OCI-M2 (cell line): ENCODE results near the gene DTNB.

ENCODE experiments used
- DNase-seq: peaks from one replicate; lab custom pipeline; 2025; ENCODE audit not compliant: unreplicated experiment; lab: John Stamatoyannopoulos, UW

Gene DTNB

DNA sequence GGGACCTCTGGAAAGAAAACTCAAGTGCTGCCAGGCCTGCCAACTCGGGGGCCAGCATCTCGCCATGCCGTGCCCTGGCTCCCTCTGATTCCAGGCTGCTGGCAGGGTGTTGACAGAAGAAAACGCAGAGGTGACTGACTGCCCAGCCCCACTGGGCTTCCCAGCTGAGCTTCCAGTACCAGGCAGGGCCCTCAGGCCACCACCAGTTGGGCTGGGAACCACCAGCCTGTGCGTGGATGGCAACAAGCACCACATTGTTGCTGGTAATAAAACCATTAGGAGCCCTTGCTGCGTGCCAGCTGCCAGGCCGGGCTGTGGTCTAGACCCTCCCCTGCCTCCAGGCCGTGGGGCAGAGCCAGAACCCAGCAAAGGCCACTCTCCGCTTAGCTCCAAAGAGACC, 340.8 kb downstream of the DTNB start:
- no peak for DNase-seq

DNA sequence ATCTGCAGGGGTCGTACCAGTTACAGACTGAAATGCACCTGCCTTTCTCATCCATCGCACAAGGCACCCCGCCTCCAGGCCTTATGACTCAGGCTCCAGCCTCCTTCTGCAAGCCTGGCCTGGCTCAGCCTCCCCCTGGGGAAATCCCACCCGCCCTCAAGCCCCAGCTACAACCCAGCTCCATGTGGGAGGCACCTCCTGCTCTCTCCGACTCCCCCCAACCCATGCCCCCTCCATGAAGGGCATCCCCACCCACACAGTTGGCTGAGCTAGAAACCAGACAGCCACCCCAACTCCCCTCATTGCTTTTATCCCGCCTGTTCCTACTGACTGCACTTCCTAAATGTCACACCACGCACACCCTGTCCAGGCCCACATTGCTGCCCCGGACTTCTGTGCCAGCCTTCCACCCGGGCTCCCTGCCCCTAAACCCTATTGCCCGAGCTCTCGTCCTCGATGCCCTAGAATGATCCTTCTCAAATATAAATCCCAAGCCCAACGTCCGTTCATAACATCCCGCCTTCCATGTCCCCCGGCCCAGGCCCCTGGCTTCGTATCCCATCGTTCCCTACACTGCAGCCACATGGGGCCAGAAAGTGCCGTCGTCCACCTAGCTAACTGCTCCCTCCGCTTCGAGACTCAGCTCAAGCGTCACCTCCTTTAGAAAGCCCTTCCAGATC, 341.6 kb downstream of the DTNB start:
- DNase-seq: no peak

DNA sequence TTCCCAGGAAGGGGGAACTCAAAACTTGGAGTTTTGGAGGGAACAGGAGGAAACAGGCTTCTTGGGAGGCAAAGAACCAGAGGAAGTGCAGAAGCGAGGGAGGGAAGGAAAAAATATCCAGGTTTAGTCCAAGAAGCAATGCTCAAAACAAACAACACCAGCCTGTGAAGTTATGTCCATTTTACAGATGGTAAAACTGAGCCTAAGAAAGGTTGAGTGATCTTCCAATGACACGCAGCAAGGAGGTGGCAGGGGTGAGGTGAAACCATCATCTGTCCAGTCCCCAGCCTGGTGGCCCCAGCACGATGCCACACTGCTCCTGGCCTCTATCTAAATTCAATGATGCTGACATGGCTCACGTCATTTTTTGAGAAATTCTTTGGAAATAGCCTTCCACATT, 342.4 kb downstream of the DTNB start:
- no peak for DNase-seq

DNA sequence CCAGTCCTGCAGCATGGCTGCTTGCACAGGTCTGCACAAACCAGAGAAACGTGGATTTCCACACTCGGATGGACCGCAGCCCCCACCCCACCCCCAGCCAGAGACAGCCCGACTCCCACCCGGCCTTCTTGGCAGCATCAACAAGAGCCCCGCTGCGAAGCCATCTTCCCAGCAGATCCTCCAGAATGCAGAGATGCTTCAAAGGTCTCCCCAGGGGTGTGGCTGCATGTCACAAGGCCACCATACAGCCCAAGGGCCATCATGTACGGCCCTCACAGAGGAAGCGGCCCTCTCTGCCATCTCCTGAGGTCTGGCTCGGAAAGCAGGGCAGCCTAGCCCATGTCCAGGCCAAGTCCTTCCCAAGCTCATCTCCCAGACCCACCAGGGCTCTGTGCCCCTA, 343.1 kb downstream of the DTNB start:
- no peak for DNase-seq

DNA sequence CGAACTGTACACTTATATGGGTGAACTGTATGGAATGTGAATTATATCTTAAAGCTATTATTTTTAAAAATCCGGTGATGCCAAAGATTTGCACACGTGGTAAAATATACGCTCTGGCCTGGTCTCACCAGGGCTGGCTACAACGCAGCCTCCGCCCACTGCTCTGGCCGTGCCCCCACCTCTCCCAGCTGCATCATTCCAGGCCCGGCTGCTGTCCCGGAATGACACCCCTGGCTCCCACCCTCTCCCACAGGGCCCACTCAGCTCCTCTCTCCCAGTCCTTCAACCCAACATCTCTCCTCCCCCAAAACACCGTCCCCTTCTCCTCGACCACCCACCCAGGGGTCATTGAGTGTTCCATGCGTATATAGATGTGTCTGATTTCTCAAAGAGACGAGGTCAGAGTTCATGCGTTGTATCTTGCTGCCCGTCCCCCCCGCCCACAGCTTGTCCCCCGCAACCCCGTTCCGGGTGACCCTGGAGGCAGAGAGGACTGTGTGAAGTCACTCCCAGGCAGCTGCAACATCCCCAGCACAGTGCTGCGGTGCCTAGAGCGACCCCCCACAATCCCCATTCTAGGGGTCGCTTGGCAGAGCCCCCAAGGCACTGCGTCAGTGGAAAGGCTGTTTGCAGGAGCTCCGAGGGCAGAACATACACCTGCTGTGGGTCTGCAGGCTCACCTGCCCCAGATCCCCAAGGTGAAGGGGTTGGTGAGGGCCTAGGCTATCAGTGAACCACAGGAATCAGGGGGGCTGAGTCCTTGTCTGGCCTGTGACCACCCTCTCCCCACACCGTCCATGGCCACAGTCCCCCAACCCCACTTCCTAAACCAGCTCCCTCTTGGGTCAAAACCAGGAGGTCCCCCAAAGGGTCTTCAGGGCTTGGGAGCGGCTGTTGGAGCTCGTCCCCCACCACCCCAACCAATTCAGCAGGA, 345.0 kb downstream of the DTNB start:
- DNase-seq: no peak
